IMR-90 (cell line): ENCODE data around the gene TNRC6C. TPM values are rescaled to one million over a fixed set of nuclear protein-coding genes. Genes with fewer than 3 reads are reported as not detected.

Source experiments
- ATAC-seq: fragments of 200-7000 bp; cut with Tn5 transposase; 2 replicates; pipeline ENCODE4 v1.9.1; 2020; ENCODE audit warnings: low read depth, mild to moderate bottlenecking, moderate library complexity
- BruUV-seq: library from RNA; stranded (reverse); fragments of 400-500 nt; replicated peaks from 2 replicates; lab custom pipeline; 2021; lab: Mats Ljungman, UMichigan
- CTCF ChIA-PET: fragments of 300-600 bp; formaldehyde crosslinking; extraction: SDS; loops from one replicate; lab custom pipeline; 2021; ENCODE audit warnings: antibody characterized with exemption; lab: Yijun Ruan, JAX
- POLR2A ChIA-PET: fragments of 300-600 bp; sonication (Branson Sonifier 250); formaldehyde crosslinking; loops from one replicate; lab custom pipeline; 2022; ENCODE audit warnings: antibody characterized with exemption; ENCODE audit not compliant: unreplicated experiment; lab: Charles Lee
- DNase-seq: peaks from one replicate; pipeline ENCODE4 v3.0.0; 2013
- H2AFZ ChIP-seq: replicated peaks from 2 replicates; pipeline ENCODE3; 2013; ENCODE audit warnings: low read length, mild to moderate bottlenecking; ENCODE audit not compliant: poor library complexity
- H2AK5ac ChIP-seq: 2 replicates; pipeline ENCODE4 v1.6.1; 2013; ENCODE audit warnings: low read depth, low read length, inconsistent platforms
- H2AK9ac ChIP-seq: replicated peaks from 2 replicates; pipeline ENCODE3; 2013; ENCODE audit warnings: mild to moderate bottlenecking, low read depth, low read length, moderate library complexity; ENCODE audit not compliant: poor library complexity
- H2BK120ac ChIP-seq: 2 replicates; pipeline ENCODE4 v1.6.1; 2013; ENCODE audit warnings: low read depth, low read length, inconsistent platforms
- H2BK15ac ChIP-seq: 3 replicates; pipeline ENCODE4 v1.6.1; 2013; ENCODE audit warnings: low read depth, low read length, inconsistent platforms
- H2BK20ac ChIP-seq: 2 replicates; pipeline ENCODE4 v1.6.1; 2013; ENCODE audit warnings: low read depth, mild to moderate bottlenecking, inconsistent platforms, low read length, moderate library complexity
- H2BK5ac ChIP-seq: 2 replicates; pipeline ENCODE4 v1.6.1; 2013; ENCODE audit warnings: mild to moderate bottlenecking, low read depth, low read length, inconsistent platforms; ENCODE audit not compliant: poor library complexity, severe bottlenecking
- H3K14ac ChIP-seq: replicated peaks from 2 replicates; pipeline ENCODE4 v1.6.1; 2013; ENCODE audit warnings: low read depth, low read length, inconsistent platforms
- H3K18ac ChIP-seq: 2 replicates; pipeline ENCODE4 v1.6.1; 2013; ENCODE audit warnings: low read depth, low read length, control low read depth
- H3K23ac ChIP-seq: 2 replicates; pipeline ENCODE4 v1.6.1; 2013; ENCODE audit warnings: low read depth, low read length, inconsistent platforms
- H3K27ac ChIP-seq: 2 replicates; pipeline ENCODE4 v1.5.1; 2013; ENCODE audit warnings: mild to moderate bottlenecking, control low read depth, low read length; ENCODE audit not compliant: insufficient read depth
- H3K27me3 ChIP-seq: 2 replicates; pipeline ENCODE4 v1.6.1; 2013; ENCODE audit warnings: low read length; ENCODE audit not compliant: control insufficient read depth, insufficient read depth
- H3K36me3 ChIP-seq: 2 replicates; pipeline ENCODE4 v1.6.1; 2013; ENCODE audit warnings: low read length, mixed read lengths; ENCODE audit not compliant: control insufficient read depth, insufficient read depth
- H3K4ac ChIP-seq: 2 replicates; pipeline ENCODE4 v1.6.1; 2013; ENCODE audit warnings: low read depth, low read length, inconsistent platforms
- H3K4me1 ChIP-seq: 2 replicates; pipeline ENCODE4 v1.6.1; 2013; ENCODE audit warnings: low read length, mixed read lengths; ENCODE audit not compliant: control insufficient read depth, insufficient read depth
- H3K4me2 ChIP-seq: 2 replicates; pipeline ENCODE4 v1.6.1; 2013; ENCODE audit warnings: low read depth, mild to moderate bottlenecking, control low read depth, low read length, moderate library complexity
- H3K4me3 ChIP-seq: 2 replicates; pipeline ENCODE4 v1.5.1; 2013; ENCODE audit warnings: low read depth, mild to moderate bottlenecking, control low read depth, low read length, moderate library complexity; ENCODE audit not compliant: insufficient read depth
- H3K56ac ChIP-seq: 2 replicates; pipeline ENCODE4 v1.6.1; 2013; ENCODE audit warnings: low read length, inconsistent platforms; ENCODE audit not compliant: insufficient read depth; ENCODE audit errors: extremely low read depth
- H3K79me1 ChIP-seq, 2 experiments: 2 replicates each; pipeline ENCODE4 v1.6.1; 2013; ENCODE audit warnings: low read length in 2 of 2, inconsistent platforms in 1 of 2, low read depth in 1 of 2
- H3K9ac ChIP-seq: 2 replicates; pipeline ENCODE4 v1.6.1; 2013; ENCODE audit warnings: low read depth, low read length, control low read depth
- H3K9me1 ChIP-seq: 2 replicates; pipeline ENCODE4 v1.6.1; 2013; ENCODE audit warnings: low read length, inconsistent platforms; ENCODE audit not compliant: insufficient read depth
- H3K9me3 ChIP-seq: 2 replicates; pipeline ENCODE4 v1.6.1; 2013; ENCODE audit warnings: low read length; ENCODE audit not compliant: control insufficient read depth, insufficient read depth
- H4K20me1 ChIP-seq: 2 replicates; pipeline ENCODE4 v1.6.1; 2013; ENCODE audit warnings: low read length, inconsistent platforms; ENCODE audit not compliant: insufficient read depth
- H4K5ac ChIP-seq: 2 replicates; pipeline ENCODE4 v1.6.1; 2013; ENCODE audit warnings: mild to moderate bottlenecking, low read depth, low read length, control low read depth
- H4K8ac ChIP-seq, 2 experiments: 2 replicates each; pipeline ENCODE4 v1.6.1; 2013; ENCODE audit warnings: low read depth in 2 of 2, low read length in 2 of 2, control low read depth in 1 of 2, inconsistent platforms in 1 of 2
- H4K91ac ChIP-seq: 2 replicates; pipeline ENCODE4 v1.6.1; 2013; ENCODE audit warnings: low read depth, low read length, inconsistent platforms; ENCODE audit not compliant: insufficient read depth
- CEBPB ChIP-seq: IDR thresholded peaks from 2 replicates; pipeline ENCODE4 v1.6.1; 2012; ENCODE audit warnings: low read depth, low read length, improper control_type of control experiment
- CHD1 ChIP-seq: IDR thresholded peaks from 2 replicates; pipeline ENCODE4 v1.6.1; 2012; ENCODE audit warnings: low read depth, low read length, improper control_type of control experiment
- MAFK ChIP-seq: IDR thresholded peaks from 2 replicates; pipeline ENCODE4 v1.6.1; 2012; ENCODE audit warnings: low read depth, low read length, improper control_type of control experiment
- MAZ ChIP-seq: IDR thresholded peaks from 2 replicates; pipeline ENCODE4 v1.6.1; 2012; ENCODE audit warnings: low read depth, mild to moderate bottlenecking, low read length, improper control_type of control experiment, moderate library complexity, borderline replicate concordance
- MXI1 ChIP-seq: IDR thresholded peaks from 2 replicates; pipeline ENCODE4 v1.6.1; 2012; ENCODE audit warnings: low read depth, mild to moderate bottlenecking, low read length, moderate library complexity, borderline replicate concordance
- NFE2L2 ChIP-seq: fragments of 150-350 bp; IDR thresholded peaks from 2 replicates; pipeline ENCODE4 v1.6.1; 2016; ENCODE audit warnings: low read depth, mild to moderate bottlenecking, low read length
- RAD21 ChIP-seq: IDR thresholded peaks from 2 replicates; pipeline ENCODE4 v1.6.1; 2012; ENCODE audit warnings: low read length, improper control_type of control experiment
- RCOR1 ChIP-seq: IDR thresholded peaks from 2 replicates; pipeline ENCODE4 v1.6.1; 2012; ENCODE audit warnings: mild to moderate bottlenecking, low read length, improper control_type of control experiment; ENCODE audit not compliant: insufficient replicate concordance
- WGBS, 2 experiments: methylation state at CpG; one replicate each; pipeline versions ENCODE4 v1.1.5 to v1.1.7; 2013; ENCODE audit warnings: missing lambda C conversion rate in 2 of 2; ENCODE audit not compliant: insufficient read length in 1 of 2; ENCODE audit errors: extremely low coverage in 2 of 2; 5-methylcytosine and 5-hydroxymethylcytosine counted together
- dilution Hi-C: fragments of 300-500 bp; cut with HindIII; formaldehyde crosslinking; loops from one replicate; pipeline ENCODE4 v1.14.3; 2018; ENCODE audit warnings: low sequenced_read_pairs; ENCODE audit not compliant: unreplicated experiment
- in situ Hi-C: fragments of 300-500 bp; cut with MboI; formaldehyde crosslinking; loops from 3 replicates; pipeline ENCODE4 v1.14.3; 2019; ENCODE audit warnings: low sequenced_read_pairs, inconsistent platforms, mixed read lengths
- intact Hi-C: fragments of 100-400 bp; cut with micrococcal nuclease; formaldehyde crosslinking; loops from 2 replicates; pipeline ENCODE4 v1.10.0; 2022
- polyA plus RNA-seq, 3 experiments: library from polyadenylated mRNA; depleted of rRNA; stranded (reverse); fragments of >200 nt; gene quantifications; 2 replicates each; pipeline ENCODE4 v1.2.3, GENCODE V29; 2012; ENCODE audit warnings: low replicate concordance in 1 of 3
- total RNA-seq: library from RNA; depleted of rRNA; stranded (reverse); fragments of >200 nt; gene quantifications from 2 replicates; pipeline ENCODE4 v1.2.3, GENCODE V29; 2012

Gene TNRC6C
- total and polyA plus RNA-seq, 2 of the 4 experiments (the other 2 are of a cell fraction) = 1.6 to 2.7 TPM

GRCh38 chr17:78127239-78127887 lies 168.9 kb downstream of the TNRC6C start:
- Histone ChIP-seq H2BK120ac (no peak overlapping the region), H2AK9ac (no peak overlapping the region), H3K4me2 (no peak overlapping the region), H3K27ac (no peak overlapping the region), H4K20me1 (no peaks in the 10 kb centered on the region; the same call in 1 of the 2 replicates), H3K14ac (no peak overlapping the region), H3K27me3 (peaks cover 56% of the 10 kb centered on the region), H2BK15ac (no peak overlapping the region), H2BK5ac (no peak overlapping the region), H2AFZ (no peak overlapping the region), H2BK20ac (no peak overlapping the region), H3K9me1 (no peaks in the 10 kb centered on the region), H4K8ac (no peak overlapping the region), H4K91ac (no peak overlapping the region), H2AK5ac (no peak overlapping the region), H3K4ac (no peak overlapping the region), H3K9me3 (no peaks in the 10 kb centered on the region), H3K4me1 (peaks cover 2% of the 10 kb centered on the region; the same call in 1 of the 2 replicates), H3K23ac (no peak overlapping the region), H3K79me1 (no peaks in the 10 kb centered on the region), H3K56ac (no peak overlapping the region), H4K5ac (no peak overlapping the region), H3K4me3 (no peak overlapping the region), H3K36me3 (no peaks in the 10 kb centered on the region), H3K18ac (no peak overlapping the region), H3K9ac (no peak overlapping the region)
- intact Hi-C loops (no loop called here), dilution Hi-C loops (no loop called here), in situ Hi-C loops (no loop called here)
- no peak for DNase-seq
- TF ChIP-seq MXI1 (no peak), MAFK (no peak), CHD1 (no peak), RAD21 (no peak), MAZ (no peak), NFE2L2 (no peak), RCOR1 (no peak), CEBPB (no peak)
- 41% methylated on average over 11 of the region's 25 CpGs; no CpG with 5 or more reads in 1 of the 2 experiments for WGBS, 2 experiments
- ChIA-PET POLR2A (no interaction called here), CTCF (no interaction called here)
- BruUV-seq = no TSS peak
- ATAC-seq = no peak
